ENCODE data around the gene DQX1.

DNA sequence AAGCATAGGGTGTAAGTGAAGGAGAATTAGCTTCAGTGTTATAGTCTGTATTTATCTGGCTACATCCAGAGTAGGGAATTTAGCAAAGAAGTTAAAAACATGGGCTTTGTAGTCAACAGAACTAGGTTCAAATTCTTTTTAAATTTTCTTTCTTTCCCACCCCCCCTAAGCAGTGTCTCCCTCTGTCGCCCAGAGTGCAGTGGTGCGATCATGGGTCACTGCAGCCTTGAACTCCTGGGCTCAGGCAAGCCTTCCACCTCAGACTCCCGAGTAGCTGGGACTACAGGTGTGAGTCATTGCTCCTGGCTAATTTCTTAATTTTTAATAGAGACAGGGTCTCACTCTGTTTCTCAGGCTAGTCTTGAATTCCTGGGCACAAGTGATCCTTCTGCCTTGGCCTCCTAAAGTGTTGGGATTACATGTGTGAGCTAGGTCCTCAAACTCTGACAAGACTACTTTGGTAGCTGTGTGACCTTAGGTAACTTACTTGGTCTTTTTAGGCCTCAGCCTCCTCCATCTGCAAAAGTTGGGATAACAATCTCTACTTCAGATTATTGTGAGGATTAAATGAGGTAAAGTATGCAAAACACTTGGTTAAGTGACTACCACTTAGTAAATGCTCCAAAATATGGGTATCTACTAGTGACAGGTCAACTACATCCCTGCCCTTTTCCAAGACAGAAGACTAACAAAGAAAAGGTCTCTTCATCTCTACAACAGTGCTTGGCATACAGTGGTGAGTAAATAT, 46.3 kb upstream of the DQX1 start:
- TF ChIP-seq, protein P1, sequence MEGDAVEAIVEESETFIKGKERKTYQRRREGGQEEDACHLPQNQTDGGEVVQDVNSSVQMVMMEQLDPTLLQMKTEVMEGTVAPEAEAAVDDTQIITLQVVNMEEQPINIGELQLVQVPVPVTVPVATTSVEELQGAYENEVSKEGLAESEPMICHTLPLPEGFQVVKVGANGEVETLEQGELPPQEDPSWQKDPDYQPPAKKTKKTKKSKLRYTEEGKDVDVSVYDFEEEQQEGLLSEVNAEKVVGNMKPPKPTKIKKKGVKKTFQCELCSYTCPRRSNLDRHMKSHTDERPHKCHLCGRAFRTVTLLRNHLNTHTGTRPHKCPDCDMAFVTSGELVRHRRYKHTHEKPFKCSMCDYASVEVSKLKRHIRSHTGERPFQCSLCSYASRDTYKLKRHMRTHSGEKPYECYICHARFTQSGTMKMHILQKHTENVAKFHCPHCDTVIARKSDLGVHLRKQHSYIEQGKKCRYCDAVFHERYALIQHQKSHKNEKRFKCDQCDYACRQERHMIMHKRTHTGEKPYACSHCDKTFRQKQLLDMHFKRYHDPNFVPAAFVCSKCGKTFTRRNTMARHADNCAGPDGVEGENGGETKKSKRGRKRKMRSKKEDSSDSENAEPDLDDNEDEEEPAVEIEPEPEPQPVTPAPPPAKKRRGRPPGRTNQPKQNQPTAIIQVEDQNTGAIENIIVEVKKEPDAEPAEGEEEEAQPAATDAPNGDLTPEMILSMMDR (conservative IDR thresholded peaks at IDR 0.05; ENCODE audit: low read depth in 2 of 2) = peak; percentile 61 to 70
- TF ChIP-seq POLR2AphosphoS5 (IDR thresholded peaks at IDR 0.05; ENCODE audit: low read depth) (no peak), CREB1 (CRISPR knock-in tag; IDR thresholded peaks at IDR 0.05; ENCODE audit: low read depth) (no peak), EZH2 (IDR thresholded peaks at IDR 0.05; ENCODE audit: low read depth, unreplicated experiment) (no peak), NANOG (IDR thresholded peaks at IDR 0.05; ENCODE audit: borderline replicate concordance) (no peak), EZH2phosphoT487 (IDR thresholded peaks at IDR 0.05; ENCODE audit: unreplicated experiment) (no peak), JUNB (IDR thresholded peaks at IDR 0.05; ENCODE audit: unreplicated experiment) (no peak), ZNF114 (CRISPR knock-in tag; IDR thresholded peaks at IDR 0.05) (no peak), STAT1 (IDR thresholded peaks at IDR 0.05; ENCODE audit: unreplicated experiment) (no peak)
- TF ChIP-seq, protein P2, sequence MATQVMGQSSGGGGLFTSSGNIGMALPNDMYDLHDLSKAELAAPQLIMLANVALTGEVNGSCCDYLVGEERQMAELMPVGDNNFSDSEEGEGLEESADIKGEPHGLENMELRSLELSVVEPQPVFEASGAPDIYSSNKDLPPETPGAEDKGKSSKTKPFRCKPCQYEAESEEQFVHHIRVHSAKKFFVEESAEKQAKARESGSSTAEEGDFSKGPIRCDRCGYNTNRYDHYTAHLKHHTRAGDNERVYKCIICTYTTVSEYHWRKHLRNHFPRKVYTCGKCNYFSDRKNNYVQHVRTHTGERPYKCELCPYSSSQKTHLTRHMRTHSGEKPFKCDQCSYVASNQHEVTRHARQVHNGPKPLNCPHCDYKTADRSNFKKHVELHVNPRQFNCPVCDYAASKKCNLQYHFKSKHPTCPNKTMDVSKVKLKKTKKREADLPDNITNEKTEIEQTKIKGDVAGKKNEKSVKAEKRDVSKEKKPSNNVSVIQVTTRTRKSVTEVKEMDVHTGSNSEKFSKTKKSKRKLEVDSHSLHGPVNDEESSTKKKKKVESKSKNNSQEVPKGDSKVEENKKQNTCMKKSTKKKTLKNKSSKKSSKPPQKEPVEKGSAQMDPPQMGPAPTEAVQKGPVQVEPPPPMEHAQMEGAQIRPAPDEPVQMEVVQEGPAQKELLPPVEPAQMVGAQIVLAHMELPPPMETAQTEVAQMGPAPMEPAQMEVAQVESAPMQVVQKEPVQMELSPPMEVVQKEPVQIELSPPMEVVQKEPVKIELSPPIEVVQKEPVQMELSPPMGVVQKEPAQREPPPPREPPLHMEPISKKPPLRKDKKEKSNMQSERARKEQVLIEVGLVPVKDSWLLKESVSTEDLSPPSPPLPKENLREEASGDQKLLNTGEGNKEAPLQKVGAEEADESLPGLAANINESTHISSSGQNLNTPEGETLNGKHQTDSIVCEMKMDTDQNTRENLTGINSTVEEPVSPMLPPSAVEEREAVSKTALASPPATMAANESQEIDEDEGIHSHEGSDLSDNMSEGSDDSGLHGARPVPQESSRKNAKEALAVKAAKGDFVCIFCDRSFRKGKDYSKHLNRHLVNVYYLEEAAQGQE (IDR thresholded peaks at IDR 0.05; ENCODE audit: unreplicated experiment) = no peak

All from GM23338 (cell line).